ENCODE data around the gene MED20. TPM values are rescaled to one million over a fixed set of nuclear protein-coding genes. Genes with fewer than 3 reads are reported as not detected.

Gene MED20
- total and polyA plus RNA-seq, 2 of the 4 experiments (the other 2 are of a cell fraction) = 24.8 to 38.2 TPM

DNA sequence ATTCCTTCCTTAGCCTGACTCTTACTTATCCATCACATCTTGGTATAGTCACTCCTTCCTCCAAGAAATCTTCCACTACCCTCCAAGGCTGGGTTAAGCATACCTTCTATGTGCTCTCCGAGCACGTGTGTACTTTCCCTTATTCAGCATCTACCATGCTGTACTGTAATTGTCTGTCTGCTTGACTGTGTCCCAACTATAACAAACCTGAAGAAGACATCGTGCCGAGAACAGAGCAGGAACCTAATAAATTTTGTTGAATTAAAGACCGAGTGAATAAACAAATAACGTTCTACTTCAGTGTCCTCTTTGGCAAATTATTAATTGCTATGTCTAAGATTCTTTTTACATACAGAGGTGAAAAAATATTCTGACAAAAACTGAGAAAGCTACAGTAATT is 61.6 kb downstream of the MED20 start:
- ATAC-seq (ENCODE audit: low read depth) (no peak), DNase-seq (no peak)
- in situ Hi-C loops (cut with MboI; ENCODE audit: low sequenced_read_pairs) = no loop called here
- Histone ChIP-seq H3K14ac (replicated peaks; ENCODE audit: low read depth, low read length) (no peak overlapping the region), H2BK5ac (ENCODE audit: low read depth, low read length, poor library complexity, severe bottlenecking) (no peak overlapping the region), H2AK9ac (replicated peaks; ENCODE audit: low read depth, low read length, poor library complexity) (no peak overlapping the region), H3K56ac (ENCODE audit: extremely low read depth, insufficient read depth, low read length) (no peak overlapping the region), H3K27ac (ENCODE audit: insufficient read depth, low read length) (no peak overlapping the region), H3K4me3 (ENCODE audit: insufficient read depth, low read depth, low read length) (no peak overlapping the region), H3K9me1 (ENCODE audit: insufficient read depth, low read length) (no peaks in the 10 kb centered on the region), H2BK20ac (ENCODE audit: low read depth, low read length) (no peak overlapping the region), H3K4me2 (ENCODE audit: low read depth, low read length) (no peak overlapping the region), H4K8ac (ENCODE audit: low read depth in 2 of 2, low read length in 2 of 2) (no peak overlapping the region), H2AK5ac (ENCODE audit: low read depth, low read length) (no peak overlapping the region), H4K91ac (ENCODE audit: insufficient read depth, low read depth, low read length) (no peak overlapping the region), H3K9ac (ENCODE audit: low read depth, low read length) (no peak overlapping the region), H4K20me1 (ENCODE audit: insufficient read depth, low read length) (no peaks in the 10 kb centered on the region), H3K18ac (ENCODE audit: low read depth, low read length) (no peak overlapping the region), H3K36me3 (ENCODE audit: control insufficient read depth, insufficient read depth, low read length) (no peaks in the 10 kb centered on the region), H3K23ac (ENCODE audit: low read depth, low read length) (no peak overlapping the region), H3K79me1 (ENCODE audit: low read depth in 1 of 2, low read length in 2 of 2) (no peaks in the 10 kb centered on the region), H4K5ac (ENCODE audit: low read depth, low read length) (no peak overlapping the region), H2BK15ac (ENCODE audit: low read depth, low read length) (no peak overlapping the region), H3K9me3 (ENCODE audit: control insufficient read depth, insufficient read depth, low read length) (no peaks in the 10 kb centered on the region), H3K4me1 (ENCODE audit: control insufficient read depth, insufficient read depth, low read length) (no peaks in the 10 kb centered on the region), H3K4ac (ENCODE audit: low read depth, low read length) (no peak overlapping the region), H3K27me3 (ENCODE audit: control insufficient read depth, insufficient read depth, low read length) (no peaks in the 10 kb centered on the region), H2AFZ (replicated peaks; ENCODE audit: low read length, poor library complexity) (no peak overlapping the region), H2BK120ac (ENCODE audit: low read depth, low read length) (no peak overlapping the region)
- ChIA-PET POLR2A (ENCODE audit: unreplicated experiment) (interaction anchor here (0.5 kb wide), 1 partner anchor 192 kb away, joined by 4 read pairs; no protein-coding TSS in a partner anchor), CTCF (interaction anchor here (0.6 kb wide), 1 partner anchor 20 kb away, joined by 3 read pairs; no protein-coding TSS in a partner anchor)
- intact Hi-C loops (cut with micrococcal nuclease) = no loop called here
- BruUV-seq (replicated peaks) = no TSS peak
- dilution Hi-C loops (cut with HindIII; ENCODE audit: low sequenced_read_pairs, unreplicated experiment) = no loop called here
- 60% methylated on average over 1 of the region's 6 CpGs; no CpG with 5 or more reads in 1 of the 2 experiments for WGBS, 2 experiments (ENCODE audit: extremely low coverage in 2 of 2, insufficient read length in 1 of 2)
- TF ChIP-seq CHD1 (IDR thresholded peaks at IDR 0.05; ENCODE audit: low read depth, low read length) (no peak), RAD21 (IDR thresholded peaks at IDR 0.05; ENCODE audit: low read length) (no peak), RFX5 (IDR thresholded peaks at IDR 0.05; ENCODE audit: low read depth, low read length) (no peak), CEBPB (IDR thresholded peaks at IDR 0.05; ENCODE audit: low read depth, low read length) (no peak), NFE2L2 (IDR thresholded peaks at IDR 0.05; ENCODE audit: low read depth, low read length) (no peak), MAFK (IDR thresholded peaks at IDR 0.05; ENCODE audit: low read depth, low read length) (no peak), RCOR1 (IDR thresholded peaks at IDR 0.05; ENCODE audit: insufficient replicate concordance, low read length) (no peak), MXI1 (IDR thresholded peaks at IDR 0.05; ENCODE audit: borderline replicate concordance, low read depth, low read length) (no peak), POLR2A (IDR thresholded peaks at IDR 0.05; ENCODE audit: low read depth, low read length) (no peak), SMC3 (IDR thresholded peaks at IDR 0.05; ENCODE audit: low read depth, low read length) (no peak), BHLHE40 (IDR thresholded peaks at IDR 0.05; ENCODE audit: low read depth, low read length) (no peak), FOS (IDR thresholded peaks at IDR 0.05; ENCODE audit: low read depth, low read length) (no peak), MAZ (IDR thresholded peaks at IDR 0.05; ENCODE audit: borderline replicate concordance, low read depth, low read length) (no peak)
- TF ChIP-seq, protein P1, sequence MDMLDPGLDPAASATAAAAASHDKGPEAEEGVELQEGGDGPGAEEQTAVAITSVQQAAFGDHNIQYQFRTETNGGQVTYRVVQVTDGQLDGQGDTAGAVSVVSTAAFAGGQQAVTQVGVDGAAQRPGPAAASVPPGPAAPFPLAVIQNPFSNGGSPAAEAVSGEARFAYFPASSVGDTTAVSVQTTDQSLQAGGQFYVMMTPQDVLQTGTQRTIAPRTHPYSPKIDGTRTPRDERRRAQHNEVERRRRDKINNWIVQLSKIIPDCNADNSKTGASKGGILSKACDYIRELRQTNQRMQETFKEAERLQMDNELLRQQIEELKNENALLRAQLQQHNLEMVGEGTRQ (IDR thresholded peaks at IDR 0.05; ENCODE audit: low read depth, low read length) = no peak
- TF ChIP-seq, protein P2, sequence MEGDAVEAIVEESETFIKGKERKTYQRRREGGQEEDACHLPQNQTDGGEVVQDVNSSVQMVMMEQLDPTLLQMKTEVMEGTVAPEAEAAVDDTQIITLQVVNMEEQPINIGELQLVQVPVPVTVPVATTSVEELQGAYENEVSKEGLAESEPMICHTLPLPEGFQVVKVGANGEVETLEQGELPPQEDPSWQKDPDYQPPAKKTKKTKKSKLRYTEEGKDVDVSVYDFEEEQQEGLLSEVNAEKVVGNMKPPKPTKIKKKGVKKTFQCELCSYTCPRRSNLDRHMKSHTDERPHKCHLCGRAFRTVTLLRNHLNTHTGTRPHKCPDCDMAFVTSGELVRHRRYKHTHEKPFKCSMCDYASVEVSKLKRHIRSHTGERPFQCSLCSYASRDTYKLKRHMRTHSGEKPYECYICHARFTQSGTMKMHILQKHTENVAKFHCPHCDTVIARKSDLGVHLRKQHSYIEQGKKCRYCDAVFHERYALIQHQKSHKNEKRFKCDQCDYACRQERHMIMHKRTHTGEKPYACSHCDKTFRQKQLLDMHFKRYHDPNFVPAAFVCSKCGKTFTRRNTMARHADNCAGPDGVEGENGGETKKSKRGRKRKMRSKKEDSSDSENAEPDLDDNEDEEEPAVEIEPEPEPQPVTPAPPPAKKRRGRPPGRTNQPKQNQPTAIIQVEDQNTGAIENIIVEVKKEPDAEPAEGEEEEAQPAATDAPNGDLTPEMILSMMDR (conservative IDR thresholded peaks at IDR 0.05; ENCODE audit: low read depth, low read length) = no peak
- TF ChIP-seq, protein P3, sequence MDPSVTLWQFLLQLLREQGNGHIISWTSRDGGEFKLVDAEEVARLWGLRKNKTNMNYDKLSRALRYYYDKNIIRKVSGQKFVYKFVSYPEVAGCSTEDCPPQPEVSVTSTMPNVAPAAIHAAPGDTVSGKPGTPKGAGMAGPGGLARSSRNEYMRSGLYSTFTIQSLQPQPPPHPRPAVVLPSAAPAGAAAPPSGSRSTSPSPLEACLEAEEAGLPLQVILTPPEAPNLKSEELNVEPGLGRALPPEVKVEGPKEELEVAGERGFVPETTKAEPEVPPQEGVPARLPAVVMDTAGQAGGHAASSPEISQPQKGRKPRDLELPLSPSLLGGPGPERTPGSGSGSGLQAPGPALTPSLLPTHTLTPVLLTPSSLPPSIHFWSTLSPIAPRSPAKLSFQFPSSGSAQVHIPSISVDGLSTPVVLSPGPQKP (IDR thresholded peaks at IDR 0.05; ENCODE audit: borderline replicate concordance, low read depth, low read length) = no peak
